ENCODE results near the gene ARHGEF7.
A peak's percentile ranks its signal among the peaks of the same experiment; 100 is the strongest.

ARHGEF7 gene

GRCh38 chr13:111278743-111279652 lies 163.9 kb downstream of the ARHGEF7 start:
- DNase-seq (ENCODE audit: low read depth): no peak

GRCh38 chr13:111280226-111280625 lies 165.1 kb downstream of the ARHGEF7 start:
- DNase-seq (ENCODE audit: low read depth): no peak

GRCh38 chr13:111280681-111281585 lies 165.8 kb downstream of the ARHGEF7 start:
- DNase-seq (ENCODE audit: low read depth): peak; percentile 83

GRCh38 chr13:111281751-111282311 lies 166.7 kb downstream of the ARHGEF7 start:
- peak; percentile 66 for DNase-seq (ENCODE audit: low read depth)

- DNase-seq (ENCODE audit: low read depth): no peak
These were observed 167.3 kb downstream of the ARHGEF7 start for GRCh38 chr13:111282425-111282824.

GRCh38 chr13:111282997-111283396 lies 167.9 kb downstream of the ARHGEF7 start:
- DNase-seq (ENCODE audit: low read depth): no peak

GRCh38 chr13:111283457-111283856 lies 168.3 kb downstream of the ARHGEF7 start:
- DNase-seq (ENCODE audit: low read depth): no peak

GRCh38 chr13:111283991-111284390 lies 168.9 kb downstream of the ARHGEF7 start:
- DNase-seq (ENCODE audit: low read depth): no peak

GRCh38 chr13:111284565-111284964 lies 169.5 kb downstream of the ARHGEF7 start:
- no peak for DNase-seq (ENCODE audit: low read depth)

- no peak for DNase-seq (ENCODE audit: low read depth)
These were observed 171.1 kb downstream of the ARHGEF7 start for GRCh38 chr13:111286162-111286561.

- DNase-seq (ENCODE audit: low read depth): no peak
These were observed 171.6 kb downstream of the ARHGEF7 start for GRCh38 chr13:111286749-111287148.

- no peak for DNase-seq (ENCODE audit: low read depth)
These were observed 172.1 kb downstream of the ARHGEF7 start for GRCh38 chr13:111287201-111287600.

- peak; percentile 27 for DNase-seq (ENCODE audit: low read depth)
These were observed 173.2 kb downstream of the ARHGEF7 start for GRCh38 chr13:111288276-111288675.

- DNase-seq (ENCODE audit: low read depth): no peak
These were observed 174.1 kb downstream of the ARHGEF7 start for GRCh38 chr13:111289251-111289650.

GRCh38 chr13:111291908-111292307 lies 176.8 kb downstream of the ARHGEF7 start:
- DNase-seq (ENCODE audit: low read depth): no peak

- no peak for DNase-seq (ENCODE audit: low read depth)
These were observed 177.8 kb downstream of the ARHGEF7 start for GRCh38 chr13:111292710-111293485.

GRCh38 chr13:111295886-111296285 lies 180.8 kb downstream of the ARHGEF7 start:
- no peak for DNase-seq (ENCODE audit: low read depth)

GRCh38 chr13:111296417-111296816 lies 181.3 kb downstream of the ARHGEF7 start:
- DNase-seq (ENCODE audit: low read depth): no peak

- no peak for DNase-seq (ENCODE audit: low read depth)
These were observed 183.3 kb downstream of the ARHGEF7 start for GRCh38 chr13:111298214-111298975.

GRCh38 chr13:111302045-111302726 lies 187.1 kb downstream of the ARHGEF7 start:
- DNase-seq (ENCODE audit: low read depth): no peak
